CD4-positive, alpha-beta T cell (primary cell): Measurements from ENCODE around the gene DCLK1. TPM values are rescaled to one million over a fixed set of nuclear protein-coding genes. Genes with fewer than 3 reads are reported as not detected.

Experiments used
- ATAC-seq: fragments of 200-7000 bp; cut with Tn5 transposase; one replicate; pipeline ENCODE4 v1.10.0; 2022; ENCODE audit warnings: mild to moderate bottlenecking; ENCODE audit not compliant: poor library complexity
- CTCF ChIA-PET: fragments of 350-600 bp; sonication (Branson Sonifier 250); formaldehyde crosslinking; loops from one replicate; lab custom pipeline; 2021; ENCODE audit warnings: antibody characterized with exemption, inconsistent platforms; lab: Charles Lee
- POLR2A ChIA-PET: fragments of 350-600 bp; sonication (Branson Sonifier 250); formaldehyde crosslinking; loops from one replicate; lab custom pipeline; 2021; ENCODE audit warnings: antibody characterized with exemption, inconsistent platforms; lab: Charles Lee
- DNase-seq, 14 experiments: peaks; one replicate each; pipeline ENCODE4 v3.0.0-alpha.2; 2013 to 2020; ENCODE audit warnings: mixed read lengths in 2 of 14
- H3K27ac ChIP-seq, 2 donors: one replicate each; pipeline versions ENCODE4 v1.5.1 to v1.7.0; 2013; ENCODE audit warnings: low read length in 2 of 2, low read depth in 1 of 2, mild to moderate bottlenecking in 1 of 2
- H3K27me3 ChIP-seq, 2 experiments: 1 replicate in 1 of 2; 2 replicates in 1 of 2; pipeline versions ENCODE4 v1.6.1 to v1.7.0; 2013; ENCODE audit warnings: low read length in 2 of 2, control low read depth in 1 of 2, mild to moderate bottlenecking in 1 of 2, moderate library complexity in 1 of 2; ENCODE audit not compliant: insufficient read depth in 2 of 2, control insufficient read depth in 1 of 2
- H3K36me3 ChIP-seq: one replicate; pipeline ENCODE4 v1.6.1; 2013; ENCODE audit warnings: low read length, control low read depth; ENCODE audit not compliant: insufficient read depth
- H3K4me1 ChIP-seq: one replicate; pipeline ENCODE4 v1.6.1; 2013; ENCODE audit warnings: low read length, control low read depth; ENCODE audit not compliant: insufficient read depth
- H3K4me3 ChIP-seq: one replicate; pipeline ENCODE4 v1.5.1; 2013; ENCODE audit warnings: mild to moderate bottlenecking, low read length, moderate library complexity
- H3K9me3 ChIP-seq, 2 experiments: 1 replicate in 1 of 2; 2 replicates in 1 of 2; pipeline versions ENCODE4 v1.6.1 to v1.7.0; 2013; ENCODE audit warnings: low read length in 2 of 2, mild to moderate bottlenecking in 2 of 2, control low read depth in 1 of 2, moderate library complexity in 1 of 2; ENCODE audit not compliant: control insufficient read depth in 1 of 2, insufficient read depth in 1 of 2
- H3K27ac Mint-ChIP-seq: one replicate; pipeline ENCODE4 v1.8.0; 2020; ENCODE audit warnings: mixed read lengths
- H3K27me3 Mint-ChIP-seq: one replicate; pipeline ENCODE4 v1.8.0; 2021; ENCODE audit warnings: mixed read lengths
- H3K36me3 Mint-ChIP-seq: one replicate; pipeline ENCODE4 v1.8.0; 2021; ENCODE audit warnings: low read depth, mixed read lengths
- H3K4me1 Mint-ChIP-seq: one replicate; pipeline ENCODE4 v1.8.0; 2021; ENCODE audit warnings: low read depth, mixed read lengths
- H3K4me3 Mint-ChIP-seq: one replicate; pipeline ENCODE4 v1.8.0; 2020; ENCODE audit warnings: mild to moderate bottlenecking, mixed read lengths
- H3K9me3 Mint-ChIP-seq: one replicate; pipeline ENCODE4 v1.8.0; 2020; ENCODE audit warnings: mixed read lengths
- intact Hi-C, 2 experiments: fragments of 100-400 bp; cut with DNase I in 1 of 2; cut with micrococcal nuclease in 1 of 2; formaldehyde crosslinking; loops; one replicate each; pipeline versions ENCODE4 v1.15.1 to v1.9.0; 2023 to 2025; cut with DNase I, micrococcal nuclease
- total RNA-seq, 174 experiments: library from RNA in 2 of 174; stranded (reverse) in 2 of 174; gene quantifications; one replicate each; pipeline ENCODE4 v1.2.3 and lab custom pipeline; 2021 to 2026
- TF ChIP-seq, protein P1 (sequence below): fragments of 200-600 bp; IDR thresholded peaks from one replicate; pipeline ENCODE4 v1.8.0; 2022; ENCODE audit warnings: antibody characterized with exemption, mild to moderate bottlenecking

DCLK1 gene
- total RNA-seq, 2 experiments from 2014 or later, result not detected

DNA sequence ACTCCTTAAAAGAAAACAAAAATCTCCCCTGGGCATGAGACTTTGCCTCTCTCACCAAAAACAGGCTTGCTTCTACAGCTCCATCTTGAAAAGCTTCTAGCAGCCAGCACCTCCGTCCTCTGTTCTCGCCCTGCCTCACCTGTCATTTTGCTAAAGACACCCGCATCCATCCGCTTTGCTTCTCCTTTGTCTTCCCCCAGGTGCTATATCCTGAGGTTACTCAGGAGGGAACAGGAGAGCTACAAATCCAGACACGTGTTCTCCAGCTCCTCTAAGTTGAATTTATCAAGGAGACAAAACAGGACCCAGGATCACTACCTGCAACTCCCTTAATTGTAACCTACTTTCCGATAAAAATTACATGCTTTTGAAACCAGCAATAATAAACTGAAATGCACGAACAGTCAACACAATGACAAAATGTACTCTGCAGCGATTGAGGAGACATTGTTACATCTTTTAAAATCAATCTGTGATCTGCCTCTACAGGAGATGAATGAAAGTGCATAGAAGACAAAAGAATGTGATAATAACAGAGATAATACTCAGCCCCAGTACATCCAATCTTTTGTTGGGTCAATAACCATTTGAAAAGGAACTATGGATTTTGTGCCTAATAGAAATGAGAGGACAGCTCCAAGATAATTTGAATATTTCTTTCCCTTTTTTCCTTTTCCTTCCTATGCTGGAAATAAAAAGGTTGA is 221.2 kb downstream of the DCLK1 start:
- peaks cover under 1% of the 10 kb centered on the region for H3K27me3 Mint-ChIP-seq
- Histone ChIP-seq H3K9me3 (peaks cover 0 to 9% of the 10 kb centered on the region in 2 experiments), H3K4me3 (no peak overlapping the region), H3K27me3 (no peaks in the 10 kb centered on the region), H3K36me3 (no peaks in the 10 kb centered on the region), H3K4me1 (no peaks in the 10 kb centered on the region), H3K27ac (no peak overlapping the region)
- TF ChIP-seq, protein P1, sequence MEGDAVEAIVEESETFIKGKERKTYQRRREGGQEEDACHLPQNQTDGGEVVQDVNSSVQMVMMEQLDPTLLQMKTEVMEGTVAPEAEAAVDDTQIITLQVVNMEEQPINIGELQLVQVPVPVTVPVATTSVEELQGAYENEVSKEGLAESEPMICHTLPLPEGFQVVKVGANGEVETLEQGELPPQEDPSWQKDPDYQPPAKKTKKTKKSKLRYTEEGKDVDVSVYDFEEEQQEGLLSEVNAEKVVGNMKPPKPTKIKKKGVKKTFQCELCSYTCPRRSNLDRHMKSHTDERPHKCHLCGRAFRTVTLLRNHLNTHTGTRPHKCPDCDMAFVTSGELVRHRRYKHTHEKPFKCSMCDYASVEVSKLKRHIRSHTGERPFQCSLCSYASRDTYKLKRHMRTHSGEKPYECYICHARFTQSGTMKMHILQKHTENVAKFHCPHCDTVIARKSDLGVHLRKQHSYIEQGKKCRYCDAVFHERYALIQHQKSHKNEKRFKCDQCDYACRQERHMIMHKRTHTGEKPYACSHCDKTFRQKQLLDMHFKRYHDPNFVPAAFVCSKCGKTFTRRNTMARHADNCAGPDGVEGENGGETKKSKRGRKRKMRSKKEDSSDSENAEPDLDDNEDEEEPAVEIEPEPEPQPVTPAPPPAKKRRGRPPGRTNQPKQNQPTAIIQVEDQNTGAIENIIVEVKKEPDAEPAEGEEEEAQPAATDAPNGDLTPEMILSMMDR, result no peak
- intact Hi-C loops, result no loop called here
- POLR2A ChIA-PET, result no interaction called here
- ATAC-seq, result no peak
- H3K9me3 Mint-ChIP-seq, result no peaks in the 10 kb centered on the region
- H3K36me3 Mint-ChIP-seq, result no peaks in the 10 kb centered on the region
- H3K27ac Mint-ChIP-seq, result no peak overlapping the region
- H3K4me3 Mint-ChIP-seq, result no peak overlapping the region
- DNase-seq, result no peak
- no peaks in the 10 kb centered on the region for H3K4me1 Mint-ChIP-seq
- CTCF ChIA-PET, result no interaction called here

DNA sequence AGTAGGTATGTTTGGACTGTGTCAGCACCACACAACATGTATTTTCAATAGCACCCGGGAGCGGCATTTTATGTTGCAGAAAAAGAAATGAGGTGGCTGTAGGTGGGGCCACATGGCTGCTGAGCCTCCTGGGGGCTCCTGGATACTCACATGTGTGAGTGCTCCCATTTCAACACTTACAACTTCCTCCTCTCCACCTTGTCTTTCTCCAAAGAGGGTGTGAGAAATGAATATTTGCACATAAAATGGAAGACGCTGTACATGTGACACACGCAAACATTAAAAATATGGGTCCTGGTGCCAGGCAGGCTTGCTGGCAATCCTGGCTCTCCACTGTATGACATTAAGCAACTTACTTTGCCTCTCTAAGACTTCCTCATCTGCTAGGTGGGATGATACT is 222.1 kb downstream of the DCLK1 start:
- Histone ChIP-seq H3K9me3 (peaks cover 0 to 9% of the 10 kb centered on the region in 2 experiments), H3K4me3 (no peak overlapping the region), H3K27ac (no peak overlapping the region), H3K4me1 (no peaks in the 10 kb centered on the region), H3K36me3 (no peaks in the 10 kb centered on the region), H3K27me3 (no peaks in the 10 kb centered on the region)
- Mint-ChIP-seq H3K4me3 (no peak overlapping the region), H3K36me3 (no peaks in the 10 kb centered on the region), H3K27ac (no peak overlapping the region), H3K9me3 (no peaks in the 10 kb centered on the region), H3K4me1 (no peaks in the 10 kb centered on the region), H3K27me3 (peaks cover 3% of the 10 kb centered on the region)
- intact Hi-C loops, result no loop called here
- no peak for ATAC-seq
- CTCF ChIA-PET, result no interaction called here
- DNase-seq, result no peak
- POLR2A ChIA-PET, result no interaction called here
- TF ChIP-seq, protein P1, result no peak

DNA sequence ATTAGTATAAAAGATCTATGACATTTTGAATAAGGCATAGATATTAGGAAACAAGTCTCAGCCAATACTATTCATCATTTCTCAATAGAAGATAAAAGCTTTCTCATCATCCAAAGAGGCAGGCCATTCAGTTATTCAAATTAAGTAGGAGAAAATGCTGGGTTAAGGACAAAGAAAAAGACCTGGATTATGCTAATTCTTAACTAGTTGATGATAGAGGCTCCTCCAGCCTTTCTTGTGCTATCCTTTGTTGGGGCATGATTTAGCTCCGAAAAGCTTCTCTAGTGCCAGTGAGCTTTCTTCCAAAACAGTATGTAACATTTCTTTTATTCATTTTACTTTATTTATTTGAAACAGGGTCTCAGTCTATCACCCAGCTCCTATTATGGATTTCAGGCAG is 223.0 kb downstream of the DCLK1 start:
- Histone ChIP-seq H3K4me3 (no peak overlapping the region), H3K27me3 (no peaks in the 10 kb centered on the region), H3K27ac (no peak overlapping the region), H3K36me3 (no peaks in the 10 kb centered on the region), H3K9me3 (peaks cover 0 to 9% of the 10 kb centered on the region in 2 experiments), H3K4me1 (no peaks in the 10 kb centered on the region)
- H3K36me3 Mint-ChIP-seq, result no peaks in the 10 kb centered on the region
- H3K4me3 Mint-ChIP-seq, result no peak overlapping the region
- POLR2A ChIA-PET, result no interaction called here
- H3K9me3 Mint-ChIP-seq, result no peaks in the 10 kb centered on the region
- intact Hi-C loops, result no loop called here
- CTCF ChIA-PET, result no interaction called here
- TF ChIP-seq, protein P1, result no peak
- H3K4me1 Mint-ChIP-seq, result no peaks in the 10 kb centered on the region
- H3K27me3 Mint-ChIP-seq, result peaks cover 3% of the 10 kb centered on the region
- ATAC-seq (no peak), DNase-seq (no peak)
- no peak overlapping the region for H3K27ac Mint-ChIP-seq
